Calu3 (cell line): ENCODE measurements around the gene PRMT2. TPM values are rescaled to one million over a fixed set of nuclear protein-coding genes. Genes with fewer than 3 reads are reported as not detected.
A peak's percentile ranks its signal among the peaks of the same experiment; 100 is the strongest.

Experiments used
- BruUV-seq: library from RNA; stranded (reverse); fragments of 400-500 nt; replicated peaks from 2 replicates; lab custom pipeline; 2021; lab: Mats Ljungman, UMichigan
- CTCF ChIA-PET: fragments of 300-600 bp; sonication (Branson Sonifier 250); formaldehyde crosslinking; loops from one replicate; lab custom pipeline; 2022; ENCODE audit warnings: antibody characterized with exemption; lab: Charles Lee
- DNase-seq: peaks from one replicate; pipeline ENCODE4 v3.0.0; 2022
- H3K27ac Mint-ChIP-seq: one replicate; pipeline ENCODE4 v1.8.0; 2022; ENCODE audit warnings: mixed read lengths; ENCODE audit not compliant: unreplicated experiment
- H3K27me3 Mint-ChIP-seq: one replicate; pipeline ENCODE4 v1.8.0; 2022; ENCODE audit warnings: mixed read lengths; ENCODE audit not compliant: unreplicated experiment
- H3K36me3 Mint-ChIP-seq: one replicate; pipeline ENCODE4 v1.8.0; 2022; ENCODE audit warnings: mild to moderate bottlenecking, moderate library complexity, mixed read lengths; ENCODE audit not compliant: insufficient read depth, unreplicated experiment
- H3K4me1 Mint-ChIP-seq: one replicate; pipeline ENCODE4 v1.8.0; 2022; ENCODE audit warnings: mild to moderate bottlenecking, low read depth, mixed read lengths; ENCODE audit not compliant: unreplicated experiment
- H3K4me3 Mint-ChIP-seq: one replicate; pipeline ENCODE4 v1.8.0; 2022; ENCODE audit warnings: mild to moderate bottlenecking, low read depth, moderate library complexity, mixed read lengths; ENCODE audit not compliant: unreplicated experiment
- H3K9me3 Mint-ChIP-seq: one replicate; pipeline ENCODE4 v1.8.0; 2022; ENCODE audit warnings: low read depth, mixed read lengths; ENCODE audit not compliant: unreplicated experiment
- CTCF ChIP-seq: fragments of 200-600 bp; IDR thresholded peaks from one replicate; pipeline ENCODE4 v1.8.0; 2022; ENCODE audit warnings: antibody characterized with exemption; ENCODE audit not compliant: unreplicated experiment
- intact Hi-C: fragments of 100-400 bp; cut with micrococcal nuclease; formaldehyde crosslinking; loops from one replicate; pipeline ENCODE4 v1.10.0; 2022; ENCODE audit not compliant: unreplicated experiment
- total RNA-seq: library from RNA; stranded (reverse); gene quantifications from 2 replicates; pipeline ENCODE4 v1.2.3, GENCODE V29; 2022

Gene PRMT2
- total RNA-seq, 1 experiment from 2014 or later: 59.4 TPM

- DNase-seq: no peak
- CTCF ChIA-PET: no interaction called here
- Mint-ChIP-seq H3K9me3 (peaks cover 3% of the 10 kb centered on the region), H3K27me3 (no peaks in the 10 kb centered on the region), H3K4me3 (no peak overlapping the region), H3K4me1 (peaks cover 11% of the 10 kb centered on the region), H3K27ac (no peak overlapping the region), H3K36me3 (no peaks in the 10 kb centered on the region)
- TF ChIP-seq CTCF: no peak
- BruUV-seq: no TSS peak
- intact Hi-C loops: no loop called here
Measured at GRCh38 chr21:46618738-46619379, 16.6 kb upstream of the PRMT2 start.

- intact Hi-C loops: no loop called here
- BruUV-seq: no TSS peak
- H3K36me3 Mint-ChIP-seq: no peaks in the 10 kb centered on the region
- no peak overlapping the region for H3K27ac Mint-ChIP-seq
- peaks cover 3% of the 10 kb centered on the region for H3K9me3 Mint-ChIP-seq
- CTCF ChIA-PET: interaction anchor here (0.6 kb wide), 1 partner anchor 79 kb away, joined by 3 read pairs; no protein-coding TSS in a partner anchor
- H3K4me1 Mint-ChIP-seq: peaks cover 11% of the 10 kb centered on the region
- H3K27me3 Mint-ChIP-seq: no peaks in the 10 kb centered on the region
- DNase-seq: no peak
- TF ChIP-seq CTCF: no peak
- H3K4me3 Mint-ChIP-seq: no peak overlapping the region
Measured at GRCh38 chr21:46619846-46620245, 15.6 kb upstream of the PRMT2 start.

- H3K4me1 Mint-ChIP-seq: peaks cover 11% of the 10 kb centered on the region
- H3K27me3 Mint-ChIP-seq: no peaks in the 10 kb centered on the region
- no peak overlapping the region for H3K27ac Mint-ChIP-seq
- no peak for DNase-seq
- H3K36me3 Mint-ChIP-seq: no peaks in the 10 kb centered on the region
- no TSS peak for BruUV-seq
- H3K9me3 Mint-ChIP-seq: peaks cover 3% of the 10 kb centered on the region
- no peak overlapping the region for H3K4me3 Mint-ChIP-seq
- CTCF ChIA-PET: no interaction called here
- intact Hi-C loops: no loop called here
- no peak for TF ChIP-seq CTCF
Measured at GRCh38 chr21:46620846-46621245, 14.6 kb upstream of the PRMT2 start.

GRCh38 chr21:46621457-46622182 lies 13.9 kb upstream of the PRMT2 start:
- intact Hi-C loops: no loop called here
- DNase-seq: peak; percentile 50
- no TSS peak for BruUV-seq
- TF ChIP-seq CTCF: no peak
- H3K4me3 Mint-ChIP-seq: no peak overlapping the region
- H3K36me3 Mint-ChIP-seq: no peaks in the 10 kb centered on the region
- H3K27ac Mint-ChIP-seq: peak overlapping the region; percentile 61
- H3K27me3 Mint-ChIP-seq: no peaks in the 10 kb centered on the region
- H3K4me1 Mint-ChIP-seq: peaks cover 11% of the 10 kb centered on the region
- CTCF ChIA-PET: interaction anchor here (0.6 to 1.5 kb wide), 4 partner anchors 11 to 111 kb away, joined by 4 to 17 read pairs (median 6); partner anchors contain the start of gene PRMT2
- peaks cover 3% of the 10 kb centered on the region for H3K9me3 Mint-ChIP-seq
